MCF 10A (cell line): ENCODE data around the gene HADHA. TPM values are rescaled to one million over a fixed set of nuclear protein-coding genes. Genes with fewer than 3 reads are reported as not detected.

Experiments used
- BruUV-seq: library from RNA; stranded (reverse); fragments of 400-500 nt; replicated peaks from 2 replicates; lab custom pipeline; 2021; lab: Mats Ljungman, UMichigan
- CTCF ChIA-PET: fragments of 300-600 bp; sonication (Branson Sonifier 250); formaldehyde crosslinking; extraction: SDS; loops from one replicate; lab custom pipeline; 2021; ENCODE audit warnings: antibody characterized with exemption, inconsistent platforms; lab: Yijun Ruan, JAX
- POLR2A ChIA-PET: fragments of 300-600, 350-650 bp; sonication (Branson Sonifier 250); formaldehyde crosslinking; extraction: SDS; loops from one replicate; lab custom pipeline; 2020; ENCODE audit warnings: antibody characterized with exemption, inconsistent platforms; lab: Yijun Ruan, JAX
- DNase-seq: peaks from one replicate; pipeline ENCODE4 v3.0.0-alpha.2; 2018; ENCODE audit not compliant: unreplicated experiment
- H3K27ac Mint-ChIP-seq: one replicate; pipeline ENCODE4 v1.8.0; 2022; ENCODE audit warnings: mild to moderate bottlenecking, low read depth, mixed read lengths; ENCODE audit not compliant: unreplicated experiment
- H3K27me3 Mint-ChIP-seq: one replicate; pipeline ENCODE4 v1.8.0; 2022; ENCODE audit warnings: mixed read lengths; ENCODE audit not compliant: insufficient read depth, unreplicated experiment
- H3K36me3 Mint-ChIP-seq: one replicate; pipeline ENCODE4 v1.8.0; 2022; ENCODE audit warnings: mild to moderate bottlenecking, moderate library complexity, mixed read lengths; ENCODE audit not compliant: insufficient read depth, unreplicated experiment
- H3K4me1 Mint-ChIP-seq: one replicate; pipeline ENCODE4 v1.8.0; 2022; ENCODE audit warnings: mixed read lengths; ENCODE audit not compliant: insufficient read depth, unreplicated experiment
- H3K4me3 Mint-ChIP-seq: one replicate; pipeline ENCODE4 v1.8.0; 2022; ENCODE audit warnings: mild to moderate bottlenecking, moderate library complexity, mixed read lengths; ENCODE audit not compliant: unreplicated experiment
- H3K9me3 Mint-ChIP-seq: one replicate; pipeline ENCODE4 v1.8.0; 2022; ENCODE audit warnings: mixed read lengths; ENCODE audit not compliant: unreplicated experiment
- intact Hi-C: fragments of 100-400 bp; cut with micrococcal nuclease; formaldehyde crosslinking; loops from 2 replicates; pipeline ENCODE4 v1.14.1; 2022
- total RNA-seq: library from RNA; stranded (reverse); gene quantifications from 2 replicates; pipeline ENCODE4 v1.2.3, GENCODE V29; 2022
- TF ChIP-seq, protein P1 (sequence below): fragments of 200-600 bp; IDR thresholded peaks from one replicate; pipeline ENCODE4 v1.8.0; 2022; ENCODE audit warnings: antibody characterized with exemption, mild to moderate bottlenecking; ENCODE audit not compliant: unreplicated experiment

Gene HADHA
- total RNA-seq, 1 experiment from 2014 or later = 152 TPM

DNA sequence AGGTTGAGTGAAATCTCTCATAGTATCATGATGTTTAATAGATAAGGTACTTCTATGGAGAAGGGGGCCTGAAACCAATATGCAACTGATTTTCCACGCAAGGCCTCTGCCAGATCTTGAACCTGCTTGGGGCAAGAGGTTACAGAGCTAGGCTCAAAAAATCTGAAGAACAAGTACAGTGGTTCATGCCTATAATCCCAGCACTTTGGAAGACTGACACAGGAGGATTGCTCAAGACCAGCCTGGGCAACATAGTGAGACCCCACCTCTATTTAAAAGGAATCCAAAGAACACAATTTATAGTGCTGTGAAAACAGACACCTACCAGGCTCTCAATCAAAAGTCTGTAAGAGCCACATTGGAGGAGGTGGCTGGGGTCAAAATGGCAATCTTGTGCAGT is 28.6 kb downstream of the HADHA start:
- Mint-ChIP-seq H3K9me3 (no peaks in the 10 kb centered on the region), H3K27ac (no peak overlapping the region), H3K27me3 (no peaks in the 10 kb centered on the region), H3K4me1 (no peaks in the 10 kb centered on the region), H3K4me3 (no peak overlapping the region), H3K36me3 (peaks cover 76% of the 10 kb centered on the region)
- no TSS peak for BruUV-seq
- POLR2A ChIA-PET = interaction anchor here (0.6 to 1.6 kb wide), 2 partner anchors 10 to 111 kb away, joined by 3 read pairs; no protein-coding TSS in a partner anchor
- intact Hi-C loops = no loop called here
- CTCF ChIA-PET = interaction anchor here (2.5 kb wide), 1 partner anchor 13 kb away, joined by 7 read pairs; no protein-coding TSS in a partner anchor
- TF ChIP-seq, protein P1, sequence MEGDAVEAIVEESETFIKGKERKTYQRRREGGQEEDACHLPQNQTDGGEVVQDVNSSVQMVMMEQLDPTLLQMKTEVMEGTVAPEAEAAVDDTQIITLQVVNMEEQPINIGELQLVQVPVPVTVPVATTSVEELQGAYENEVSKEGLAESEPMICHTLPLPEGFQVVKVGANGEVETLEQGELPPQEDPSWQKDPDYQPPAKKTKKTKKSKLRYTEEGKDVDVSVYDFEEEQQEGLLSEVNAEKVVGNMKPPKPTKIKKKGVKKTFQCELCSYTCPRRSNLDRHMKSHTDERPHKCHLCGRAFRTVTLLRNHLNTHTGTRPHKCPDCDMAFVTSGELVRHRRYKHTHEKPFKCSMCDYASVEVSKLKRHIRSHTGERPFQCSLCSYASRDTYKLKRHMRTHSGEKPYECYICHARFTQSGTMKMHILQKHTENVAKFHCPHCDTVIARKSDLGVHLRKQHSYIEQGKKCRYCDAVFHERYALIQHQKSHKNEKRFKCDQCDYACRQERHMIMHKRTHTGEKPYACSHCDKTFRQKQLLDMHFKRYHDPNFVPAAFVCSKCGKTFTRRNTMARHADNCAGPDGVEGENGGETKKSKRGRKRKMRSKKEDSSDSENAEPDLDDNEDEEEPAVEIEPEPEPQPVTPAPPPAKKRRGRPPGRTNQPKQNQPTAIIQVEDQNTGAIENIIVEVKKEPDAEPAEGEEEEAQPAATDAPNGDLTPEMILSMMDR = no peak
- DNase-seq = no peak

DNA sequence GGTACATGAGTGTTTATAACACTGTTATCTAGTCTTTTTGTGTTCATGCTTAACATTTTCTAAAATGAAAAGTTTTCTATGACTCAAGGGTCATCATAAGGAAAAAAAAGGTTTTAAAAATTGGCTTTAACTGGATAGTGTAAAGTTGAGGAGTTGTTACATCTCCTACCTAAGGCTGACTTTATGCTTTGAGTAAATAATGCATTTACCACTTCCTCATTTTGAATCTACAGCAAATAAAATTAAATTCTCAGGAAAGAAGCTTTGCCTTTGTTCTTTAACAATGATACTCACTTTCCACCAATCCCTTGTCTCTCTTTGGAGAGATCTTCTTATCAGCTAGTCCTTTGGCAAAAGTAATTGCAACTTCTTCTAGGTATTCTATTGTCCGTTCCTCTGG is 29.7 kb downstream of the HADHA start:
- TF ChIP-seq, protein P1 = no peak
- BruUV-seq = no TSS peak
- H3K9me3 Mint-ChIP-seq = no peaks in the 10 kb centered on the region
- no peak overlapping the region for H3K4me3 Mint-ChIP-seq
- POLR2A ChIA-PET = interaction anchor here (0.5 to 1.6 kb wide), 5 partner anchors 9 to 143 kb away, joined by 3 to 5 read pairs (median 3); no protein-coding TSS in a partner anchor
- intact Hi-C loops = no loop called here
- H3K27ac Mint-ChIP-seq = no peak overlapping the region
- H3K27me3 Mint-ChIP-seq = no peaks in the 10 kb centered on the region
- CTCF ChIA-PET = interaction anchor here (2.5 kb wide), 1 partner anchor 14 kb away, joined by 7 read pairs; no protein-coding TSS in a partner anchor
- DNase-seq = no peak
- no peaks in the 10 kb centered on the region for H3K4me1 Mint-ChIP-seq
- H3K36me3 Mint-ChIP-seq = peaks cover 86% of the 10 kb centered on the region

DNA sequence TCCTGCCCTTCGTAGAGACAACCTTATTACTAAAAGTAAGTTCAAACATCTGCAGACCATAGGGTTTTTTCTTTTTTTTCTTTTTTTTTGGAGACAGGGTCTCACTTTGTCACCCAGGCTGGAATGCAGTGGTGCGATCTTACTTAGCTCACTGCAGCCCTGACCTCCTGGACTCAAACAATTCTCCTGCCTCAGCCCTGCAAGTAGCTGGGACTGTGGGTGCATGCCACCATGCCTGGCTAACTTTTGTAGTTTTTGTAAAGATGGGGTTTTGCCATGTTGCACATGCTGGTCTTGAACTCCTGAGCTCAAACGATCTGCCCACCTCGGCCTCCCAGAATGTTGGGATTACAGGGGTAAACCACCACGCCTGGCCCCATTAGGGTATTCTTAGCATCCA is 32.4 kb downstream of the HADHA start:
- H3K4me3 Mint-ChIP-seq = no peak overlapping the region
- intact Hi-C loops = no loop called here
- POLR2A ChIA-PET = interaction anchor here (1.2 kb wide), 1 partner anchor 32 kb away, joined by 3 read pairs; the partner anchor contains the start of gene HADHA
- no peaks in the 10 kb centered on the region for H3K4me1 Mint-ChIP-seq
- CTCF ChIA-PET = interaction anchor here (0.6 to 0.7 kb wide), 3 partner anchors 24 to 457 kb away, joined by 3 to 6 read pairs (median 3); no protein-coding TSS in a partner anchor
- H3K27me3 Mint-ChIP-seq = no peaks in the 10 kb centered on the region
- no peak overlapping the region for H3K27ac Mint-ChIP-seq
- TF ChIP-seq, protein P1 = no peak
- no TSS peak for BruUV-seq
- DNase-seq = no peak
- H3K9me3 Mint-ChIP-seq = no peaks in the 10 kb centered on the region
- peaks cover 86% of the 10 kb centered on the region for H3K36me3 Mint-ChIP-seq

DNA sequence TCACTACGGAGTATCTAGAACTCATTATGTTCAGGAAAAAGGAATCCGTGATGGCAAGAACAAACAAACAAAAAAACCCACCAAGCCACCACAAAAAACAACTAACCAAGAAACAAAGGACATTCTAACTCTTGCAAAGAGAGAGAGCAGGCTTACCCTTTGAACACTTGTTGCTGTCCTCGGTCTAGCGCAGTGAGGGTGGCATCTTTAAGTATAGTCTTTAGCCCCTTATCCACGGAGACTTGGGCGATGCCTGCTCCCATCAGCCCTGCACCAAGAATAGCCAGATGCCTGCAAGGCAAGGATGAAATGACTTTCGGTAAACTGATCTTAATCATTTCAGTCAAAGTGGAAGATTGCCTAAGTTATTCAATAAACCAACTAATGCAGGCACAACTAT is 40.5 kb downstream of the HADHA start:
- intact Hi-C loops = no loop called here
- ChIA-PET POLR2A (no interaction called here), CTCF (interaction anchor here (0.6 kb wide), 1 partner anchor 548 kb away, joined by 3 read pairs; no protein-coding TSS in a partner anchor)
- Mint-ChIP-seq H3K27me3 (no peaks in the 10 kb centered on the region), H3K27ac (no peak overlapping the region), H3K4me3 (no peak overlapping the region), H3K9me3 (no peaks in the 10 kb centered on the region), H3K36me3 (peaks cover 65% of the 10 kb centered on the region), H3K4me1 (no peaks in the 10 kb centered on the region)
- no peak for DNase-seq
- BruUV-seq = no TSS peak
- TF ChIP-seq, protein P1 = no peak
